ENCODE measurements around the gene CORT. TPM values are rescaled to one million over a fixed set of nuclear protein-coding genes. Genes with fewer than 3 reads are reported as not detected.
"Not testable (repeated sequence)": the region's sequence is repeated elsewhere in the genome, so short reads cannot be mapped to it uniquely, and the experiment has no call there.

The CORT gene
- under 1 TPM in 1 of 2 donors, not detected in 1; 0.33 TPM for total RNA-seq
- long read RNA-seq, donor 1: 0 reads
- long read RNA-seq, donor 2: 0 reads

GRCh38 chr1:10449751-10450150, at the start of gene CORT:
Gene CORT, plus strand, starts transcription at chr1:10450031. Its CDS starts 193 bp downstream, at chr1:10450224.
- DNase-seq (ENCODE audit: low spot score): no peak
- intact Hi-C loops (cut with DNase I): no loop called here

DNA sequence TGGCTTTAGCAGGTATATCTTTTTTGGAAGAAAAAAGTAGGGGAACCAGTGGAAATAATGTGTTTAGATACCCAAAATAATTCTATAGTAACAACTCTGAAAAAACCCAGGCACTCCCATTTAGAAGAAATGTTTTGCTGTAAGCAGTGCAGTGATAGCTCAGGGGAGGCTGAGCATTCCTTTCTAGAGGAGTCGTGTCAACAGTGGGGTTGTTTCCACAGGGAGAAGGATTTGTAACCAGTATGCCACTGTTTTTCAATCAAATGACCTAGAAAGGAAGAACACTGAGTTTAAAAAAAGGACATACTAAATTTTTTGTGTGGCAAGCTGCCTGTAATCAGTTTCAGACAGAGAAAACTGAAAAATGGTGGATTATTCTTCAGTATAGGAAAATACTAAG, 48.5 kb upstream of the CORT start:
- intact Hi-C loops (cut with DNase I): no loop called here

GRCh38 chr1:10402729-10403274, 47.0 kb upstream of the CORT start:
- intact Hi-C loops (cut with DNase I): no loop called here
- no peak for DNase-seq (ENCODE audit: low spot score)

More for the DNA sequence above, 48.5 kb upstream of the CORT start:
- DNase-seq (ENCODE audit: low spot score): no peak

DNA sequence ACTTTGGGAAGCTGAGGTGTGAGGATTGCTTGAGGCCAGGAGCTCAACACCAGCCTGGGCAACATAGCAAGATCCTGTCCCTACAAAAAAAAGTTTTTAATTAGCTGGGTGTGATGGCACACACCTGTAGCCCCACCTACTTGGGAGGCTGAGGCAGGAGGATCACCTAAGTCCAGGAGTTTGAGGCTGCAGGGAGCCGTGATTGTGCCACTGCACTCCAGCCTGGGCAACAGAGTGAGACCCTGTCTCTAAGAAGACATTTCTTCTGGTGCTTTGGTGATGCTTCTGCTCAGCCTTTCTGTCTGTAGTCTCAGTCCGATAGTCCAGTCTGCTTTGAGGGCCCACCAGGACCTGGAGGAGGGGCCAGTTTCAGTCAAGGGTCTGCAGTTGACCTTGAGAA, 42.6 kb upstream of the CORT start:
- intact Hi-C loops (cut with DNase I): loop anchor here in 1 of 2 donors (2.0 kb wide), 1 partner anchor 486 kb away; no protein-coding TSS in a partner anchor
- no peak for DNase-seq (ENCODE audit: low spot score)

DNA sequence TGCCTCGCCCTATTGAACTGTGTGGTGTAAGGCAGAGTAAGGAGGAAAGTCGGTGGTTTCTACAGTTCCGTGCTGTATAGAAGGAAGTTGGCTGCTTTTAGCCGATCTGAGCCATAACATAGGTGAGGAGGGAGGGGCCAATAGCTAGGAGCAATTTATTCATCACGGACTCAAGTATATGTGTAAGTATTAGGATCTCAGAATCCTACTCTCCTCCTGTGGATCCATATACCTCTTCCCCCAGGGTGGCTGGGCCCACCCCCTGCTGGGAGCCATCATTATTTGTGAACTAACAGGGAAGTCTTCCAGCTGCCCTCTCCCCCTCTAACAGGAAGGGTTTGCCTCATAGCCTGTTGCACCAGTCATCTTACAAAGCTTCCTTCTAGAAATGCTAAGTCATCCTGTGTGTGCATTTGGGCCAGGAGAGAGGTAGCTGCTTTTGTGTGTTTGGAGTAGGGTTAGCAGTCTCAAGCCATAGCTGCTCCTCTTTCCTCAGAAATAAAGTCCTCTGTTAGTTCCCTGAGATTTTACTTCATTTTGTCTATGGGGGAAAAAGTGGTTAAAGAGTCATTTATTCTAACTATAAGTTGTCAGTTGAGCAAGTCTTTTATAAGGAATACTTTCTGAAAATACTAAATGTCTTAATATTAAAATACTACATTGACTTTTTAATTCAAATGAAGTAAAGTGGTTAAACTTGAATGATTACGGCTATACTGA, 34.5 kb upstream of the CORT start:
- DNase-seq (ENCODE audit: low spot score): no peak
- intact Hi-C loops (cut with DNase I): loop anchor here in 1 of 2 donors (1.0 kb wide), 1 partner anchor 35 kb away; no protein-coding TSS in a partner anchor

- intact Hi-C loops (cut with DNase I): loop anchor here in 1 of 2 donors (1.0 kb wide), 1 partner anchor 36 kb away; no protein-coding TSS in a partner anchor
- not testable (repeated sequence) for DNase-seq (ENCODE audit: low spot score)
These were observed 33.9 kb upstream of the CORT start for GRCh38 chr1:10415967-10416366.

GRCh38 chr1:10418741-10419140, 31.1 kb upstream of the CORT start:
- DNase-seq (ENCODE audit: low spot score); intact Hi-C loops (cut with DNase I): not testable (repeated sequence)

DNA sequence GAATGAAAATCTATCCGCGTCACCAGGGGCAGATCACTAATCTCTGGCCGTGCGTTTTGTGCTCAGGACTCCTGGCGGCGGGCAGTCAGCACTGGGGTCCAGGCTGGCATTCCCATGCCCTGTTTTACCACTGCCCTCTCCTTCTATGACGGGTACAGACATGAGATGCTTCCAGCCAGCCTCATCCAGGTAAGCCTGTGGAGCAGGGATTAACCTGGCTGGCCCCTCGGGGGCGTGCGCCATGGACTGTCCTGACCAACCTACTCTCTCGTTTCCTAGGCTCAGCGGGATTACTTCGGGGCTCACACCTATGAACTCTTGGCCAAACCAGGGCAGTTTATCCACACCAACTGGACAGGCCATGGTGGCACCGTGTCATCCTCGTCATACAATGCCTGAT, 30.5 kb upstream of the CORT start:
- no peak for DNase-seq (ENCODE audit: low spot score)
- intact Hi-C loops (cut with DNase I): no loop called here

DNA sequence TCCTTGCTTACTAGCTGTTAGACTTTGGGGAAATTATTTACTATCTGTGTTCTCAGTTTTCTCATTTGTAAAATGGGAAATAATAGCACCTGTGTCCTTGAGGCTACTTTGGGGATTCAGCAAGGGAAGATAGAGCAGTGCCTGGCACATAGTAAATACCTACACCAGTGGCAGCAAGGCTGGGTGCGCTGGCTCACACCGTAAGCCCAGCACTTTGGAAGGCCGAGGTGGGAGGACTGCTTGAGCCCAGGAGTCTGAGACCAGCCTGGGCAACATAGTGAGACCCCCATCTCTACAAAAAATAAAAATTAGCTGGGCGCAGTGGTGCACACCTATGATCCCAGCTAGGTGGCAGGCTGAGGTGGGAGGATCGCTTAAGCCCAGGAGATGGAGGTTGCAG, 28.2 kb upstream of the CORT start:
- DNase-seq (ENCODE audit: low spot score): no peak
- intact Hi-C loops (cut with DNase I): loop anchor here in 1 of 2 donors (5.0 kb wide), 1 partner anchor 1776 kb away; no protein-coding TSS in a partner anchor

GRCh38 chr1:10424034-10424433, 25.8 kb upstream of the CORT start:
- DNase-seq (ENCODE audit: low spot score): peak; percentile 88
- intact Hi-C loops (cut with DNase I): loop anchor here in 1 of 2 donors (5.0 kb wide), 1 partner anchor 1773 kb away; no protein-coding TSS in a partner anchor

DNA sequence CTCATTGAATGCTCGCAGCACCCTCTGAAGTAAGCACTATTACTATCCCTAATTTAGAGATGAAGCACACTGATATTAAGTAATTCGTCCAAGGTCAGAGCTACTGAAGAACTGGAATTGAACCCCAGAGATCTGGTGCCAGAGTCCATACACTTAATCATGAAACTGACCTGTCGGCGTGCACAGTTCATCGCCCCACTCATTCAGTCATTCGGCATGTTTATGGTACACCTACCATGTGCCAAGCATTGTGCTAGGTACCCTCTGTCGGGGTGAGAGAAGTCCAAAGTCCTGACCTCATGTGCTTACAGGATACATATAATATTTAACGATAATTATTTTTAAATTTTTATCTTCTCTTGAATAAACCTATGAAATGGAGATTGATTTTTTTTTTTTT, 25.2 kb upstream of the CORT start:
- intact Hi-C loops (cut with DNase I): loop anchor here (5.0 kb wide), 2 partner anchors 47 to 1773 kb away; no protein-coding TSS in a partner anchor
- DNase-seq (ENCODE audit: low spot score): no peak

GRCh38 chr1:10425826-10426534, 23.9 kb upstream of the CORT start:
- not testable (repeated sequence) for DNase-seq (ENCODE audit: low spot score)
- intact Hi-C loops (cut with DNase I): loop anchor here (5.0 kb wide), 1 partner anchor 49 kb away; no protein-coding TSS in a partner anchor

DNA sequence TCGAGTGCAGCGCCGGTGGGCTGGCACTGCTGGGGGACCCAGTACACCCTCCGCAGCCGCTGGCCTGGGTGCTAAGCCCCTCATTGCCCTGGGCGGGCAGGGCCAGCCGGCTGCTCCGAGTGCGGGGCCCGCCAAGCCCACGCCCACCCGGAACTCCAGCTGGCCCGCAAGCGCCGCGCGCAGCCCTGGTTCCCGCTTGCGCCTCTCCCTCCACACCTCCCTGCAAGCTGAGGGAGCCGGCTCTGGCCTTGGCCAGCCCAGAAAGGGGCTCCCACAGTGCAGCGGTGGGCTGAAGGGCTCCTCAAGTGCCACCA, 23.3 kb upstream of the CORT start:
- not testable (repeated sequence) for DNase-seq (ENCODE audit: low spot score)
- intact Hi-C loops (cut with DNase I): loop anchor here (5.0 kb wide), 1 partner anchor 49 kb away; no protein-coding TSS in a partner anchor

GRCh38 chr1:10428984-10429383, 20.8 kb upstream of the CORT start:
- intact Hi-C loops (cut with DNase I): loop anchor here (5.0 kb wide), 1 partner anchor 52 kb away; no protein-coding TSS in a partner anchor
- DNase-seq (ENCODE audit: low spot score): no peak

GRCh38 chr1:10429868-10430215, 20.0 kb upstream of the CORT start:
- no peak for DNase-seq (ENCODE audit: low spot score)
- intact Hi-C loops (cut with DNase I): loop anchor here (5.0 kb wide), 1 partner anchor 53 kb away; no protein-coding TSS in a partner anchor

DNA sequence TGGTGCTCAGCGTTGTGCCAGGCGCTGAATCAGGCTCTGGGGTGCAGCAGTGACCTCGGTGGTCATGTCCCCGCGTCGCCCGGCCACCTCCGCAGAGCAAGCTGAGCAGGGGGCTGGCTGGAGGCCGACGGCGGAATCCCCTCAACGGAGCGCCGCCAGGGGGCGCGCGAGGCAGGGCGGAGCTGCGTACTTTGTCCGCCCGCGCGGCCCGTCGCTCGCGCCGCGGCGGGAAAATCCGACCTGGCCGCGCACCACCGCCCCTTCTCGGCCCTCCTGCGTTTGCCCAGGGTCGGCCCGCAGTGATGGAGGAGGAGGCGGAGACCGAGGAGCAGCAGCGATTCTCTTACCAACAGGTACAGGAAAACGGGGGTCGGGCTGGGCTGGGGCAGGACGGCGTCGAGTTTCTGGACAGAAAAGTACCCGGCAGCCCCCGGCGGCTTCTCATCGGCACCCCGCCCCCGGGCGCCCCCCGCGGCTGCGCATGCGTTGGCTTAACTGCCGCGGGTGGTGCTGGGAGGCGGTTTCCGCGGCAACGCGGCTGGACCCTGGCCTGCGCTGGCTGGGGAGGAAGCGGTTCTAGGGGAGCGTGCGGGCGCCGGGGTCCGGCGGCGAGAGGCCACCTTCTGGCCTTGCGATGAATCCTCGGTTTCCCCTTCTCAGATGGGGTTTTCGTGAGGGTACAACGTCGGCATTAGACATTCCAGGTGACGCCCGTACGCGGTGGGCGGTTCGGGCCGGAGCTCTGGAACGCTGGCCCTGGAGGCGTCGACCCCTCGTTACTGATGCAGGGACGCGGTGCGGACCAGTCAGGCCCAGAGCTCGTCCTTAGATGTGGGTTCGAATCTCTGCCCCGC, 19.4 kb upstream of the CORT start, which contains the start of gene CENPS:
TSS of gene CENPS (plus strand) at position 218 of the 854 bp plus-strand sequence. CDS start at position 303, 85 bp downstream.
- peak; percentile 97 for DNase-seq (ENCODE audit: low spot score)
- intact Hi-C loops (cut with DNase I): no loop called here

GRCh38 chr1:10431070-10431730, 18.6 kb upstream of the CORT start:
- no peak for DNase-seq (ENCODE audit: low spot score)
- intact Hi-C loops (cut with DNase I): no loop called here

All from posterior vena cava (tissue), 2 donors.